Ammon's horn (tissue), 1 donor: ENCODE data around the gene ADSL.

Source experiments
- DNase-seq: peaks from one replicate; pipeline ENCODE4 v3.0.0-alpha.2; 2016; ENCODE audit warnings: low spot score

Gene ADSL

DNA sequence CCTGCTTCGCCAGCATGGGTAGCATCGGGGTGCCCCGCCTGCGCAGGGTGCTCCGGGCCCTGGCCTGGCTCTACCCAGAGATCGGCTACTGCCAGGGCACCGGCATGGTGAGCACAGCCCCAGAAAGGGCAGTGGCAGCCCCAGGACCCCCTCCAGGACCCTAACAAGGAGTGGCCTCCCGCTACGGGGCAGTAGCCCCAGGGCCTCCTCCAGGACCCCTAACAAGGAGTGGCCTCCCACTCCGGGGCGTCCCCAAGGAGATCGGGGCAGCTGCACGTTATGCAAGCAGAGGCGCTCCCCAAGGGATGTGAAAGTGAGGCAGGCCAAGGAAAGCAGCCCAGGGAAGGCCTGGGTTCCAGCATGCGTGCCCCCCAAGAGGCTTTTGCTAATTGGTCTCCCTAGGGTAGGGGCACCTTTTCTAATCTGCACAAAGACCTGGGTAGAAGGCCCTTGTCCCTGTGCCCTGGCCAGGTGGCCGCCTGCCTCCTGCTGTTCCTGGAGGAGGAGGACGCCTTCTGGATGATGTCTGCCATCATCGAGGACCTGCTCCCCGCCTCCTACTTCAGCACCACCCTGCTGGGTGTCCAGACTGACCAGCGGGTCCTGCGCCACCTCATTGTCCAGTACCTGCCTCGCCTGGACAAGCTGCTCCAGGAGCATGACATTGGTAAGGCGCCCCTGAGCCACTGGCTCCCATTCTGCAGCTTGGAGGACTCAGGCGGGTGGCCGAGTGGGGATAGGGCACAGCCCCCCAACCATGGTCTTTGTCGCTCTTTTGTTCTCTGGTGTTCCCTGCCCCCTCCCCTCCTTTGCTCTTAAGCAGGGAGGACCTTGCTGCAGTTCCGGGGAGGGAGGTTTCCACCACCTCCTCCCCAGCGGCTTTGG is 59.1 kb downstream of the ADSL start:
- no peak for DNase-seq

DNA sequence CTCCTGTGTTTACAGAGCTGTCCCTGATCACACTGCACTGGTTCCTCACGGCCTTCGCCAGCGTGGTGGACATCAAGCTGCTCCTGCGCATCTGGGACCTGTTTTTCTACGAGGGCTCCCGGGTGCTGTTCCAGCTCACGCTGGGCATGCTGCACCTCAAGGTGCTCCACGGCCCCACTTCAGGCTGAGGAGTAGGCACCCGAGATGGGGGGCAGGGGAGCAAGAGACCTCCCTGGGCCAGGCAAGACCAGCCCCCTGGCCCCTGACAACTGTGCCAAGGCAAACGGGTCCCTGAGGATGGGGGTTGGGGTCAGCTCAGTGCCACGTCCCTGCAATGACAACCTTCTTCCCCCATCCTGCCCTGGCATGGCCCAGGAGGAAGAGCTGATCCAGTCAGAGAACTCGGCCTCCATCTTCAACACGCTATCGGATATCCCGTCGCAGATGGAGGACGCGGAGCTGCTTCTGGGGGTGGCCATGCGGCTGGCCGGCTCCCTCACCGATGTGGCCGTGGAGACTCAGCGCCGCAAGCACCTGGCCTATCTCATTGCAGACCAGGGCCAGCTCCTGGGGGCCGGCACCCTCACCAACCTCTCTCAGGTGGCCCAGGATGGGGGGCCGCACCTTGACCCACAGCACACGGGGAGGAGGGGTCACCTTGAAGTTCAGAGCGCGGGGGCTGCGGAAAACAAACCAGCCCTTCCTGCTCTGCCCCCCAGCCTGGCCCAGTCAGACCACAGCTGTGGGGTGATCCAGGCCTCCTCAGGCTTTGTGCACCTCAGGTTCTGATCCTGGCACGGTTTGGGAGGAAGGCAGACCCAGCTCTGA is 60.0 kb downstream of the ADSL start:
- no peak for DNase-seq

DNA sequence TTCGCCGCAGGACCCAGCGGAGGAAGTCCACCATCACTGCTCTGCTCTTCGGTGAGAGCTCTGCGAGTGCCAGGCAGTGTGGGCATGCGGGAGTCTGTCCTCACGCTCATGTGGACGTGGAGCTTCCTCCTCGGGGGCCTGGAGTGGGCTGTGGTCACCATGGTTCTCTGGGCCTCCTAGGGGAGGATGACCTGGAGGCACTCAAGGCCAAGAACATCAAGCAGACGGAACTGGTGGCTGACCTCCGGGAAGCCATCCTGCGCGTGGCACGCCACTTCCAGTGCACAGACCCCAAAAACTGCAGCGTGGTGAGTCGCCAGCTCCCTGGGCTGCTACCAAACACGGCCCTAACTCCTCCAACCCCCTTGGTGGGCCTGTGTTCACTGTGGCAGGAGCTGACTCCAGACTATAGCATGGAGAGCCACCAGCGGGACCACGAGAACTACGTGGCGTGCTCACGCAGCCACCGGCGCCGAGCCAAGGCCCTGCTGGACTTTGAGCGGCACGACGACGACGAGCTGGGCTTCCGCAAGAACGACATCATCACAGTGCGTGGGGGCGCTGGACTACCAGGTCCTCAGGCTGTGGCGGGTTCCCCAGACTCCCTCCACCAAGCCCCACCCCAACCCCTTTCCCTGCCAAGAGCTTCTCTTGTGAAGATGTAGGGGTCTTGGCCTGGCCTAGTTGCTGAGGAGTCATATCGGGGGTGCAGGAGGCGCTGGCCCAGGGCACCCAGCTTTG is 60.9 kb downstream of the ADSL start:
- DNase-seq: no peak

DNA sequence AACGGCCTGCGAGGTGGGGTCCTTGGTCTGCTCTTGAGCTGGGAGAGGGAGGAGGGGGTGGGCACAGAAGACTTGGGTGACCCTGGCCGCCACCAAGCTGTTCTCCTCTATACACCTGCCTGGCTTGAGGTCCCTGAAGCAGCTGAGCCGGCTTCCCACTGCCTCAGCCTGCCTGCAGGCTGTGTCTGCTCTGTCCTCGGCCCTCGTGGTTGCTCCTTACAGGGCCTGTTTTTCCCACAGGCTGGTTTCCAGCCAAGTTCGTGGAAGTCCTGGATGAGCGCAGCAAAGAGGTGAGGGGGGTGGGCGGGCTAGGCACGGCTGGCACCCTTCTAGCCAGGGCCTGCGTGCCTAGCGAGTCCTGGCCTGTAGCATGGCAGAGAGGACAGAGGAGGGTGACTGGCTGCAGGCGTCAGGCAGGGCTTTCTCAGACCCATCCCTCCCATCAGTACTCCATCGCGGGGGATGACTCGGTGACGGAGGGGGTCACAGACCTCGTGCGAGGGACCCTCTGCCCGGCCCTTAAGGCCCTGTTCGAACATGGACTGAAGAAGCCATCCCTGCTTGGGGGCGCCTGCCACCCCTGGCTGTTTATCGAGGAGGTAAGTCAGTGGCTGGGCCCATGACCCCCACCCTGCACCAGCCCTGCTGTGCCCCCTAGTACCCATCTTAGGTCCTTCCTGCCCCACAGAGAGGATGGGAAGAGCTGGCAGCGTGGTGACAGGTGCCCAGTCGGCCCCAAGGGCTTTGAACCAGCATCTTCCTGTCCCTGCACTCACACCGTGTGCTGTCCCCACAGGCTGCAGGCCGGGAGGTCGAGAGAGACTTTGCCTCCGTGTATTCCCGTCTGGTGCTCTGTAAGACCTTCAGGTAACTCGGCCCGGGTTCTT is 61.8 kb downstream of the ADSL start:
- DNase-seq: no peak

DNA sequence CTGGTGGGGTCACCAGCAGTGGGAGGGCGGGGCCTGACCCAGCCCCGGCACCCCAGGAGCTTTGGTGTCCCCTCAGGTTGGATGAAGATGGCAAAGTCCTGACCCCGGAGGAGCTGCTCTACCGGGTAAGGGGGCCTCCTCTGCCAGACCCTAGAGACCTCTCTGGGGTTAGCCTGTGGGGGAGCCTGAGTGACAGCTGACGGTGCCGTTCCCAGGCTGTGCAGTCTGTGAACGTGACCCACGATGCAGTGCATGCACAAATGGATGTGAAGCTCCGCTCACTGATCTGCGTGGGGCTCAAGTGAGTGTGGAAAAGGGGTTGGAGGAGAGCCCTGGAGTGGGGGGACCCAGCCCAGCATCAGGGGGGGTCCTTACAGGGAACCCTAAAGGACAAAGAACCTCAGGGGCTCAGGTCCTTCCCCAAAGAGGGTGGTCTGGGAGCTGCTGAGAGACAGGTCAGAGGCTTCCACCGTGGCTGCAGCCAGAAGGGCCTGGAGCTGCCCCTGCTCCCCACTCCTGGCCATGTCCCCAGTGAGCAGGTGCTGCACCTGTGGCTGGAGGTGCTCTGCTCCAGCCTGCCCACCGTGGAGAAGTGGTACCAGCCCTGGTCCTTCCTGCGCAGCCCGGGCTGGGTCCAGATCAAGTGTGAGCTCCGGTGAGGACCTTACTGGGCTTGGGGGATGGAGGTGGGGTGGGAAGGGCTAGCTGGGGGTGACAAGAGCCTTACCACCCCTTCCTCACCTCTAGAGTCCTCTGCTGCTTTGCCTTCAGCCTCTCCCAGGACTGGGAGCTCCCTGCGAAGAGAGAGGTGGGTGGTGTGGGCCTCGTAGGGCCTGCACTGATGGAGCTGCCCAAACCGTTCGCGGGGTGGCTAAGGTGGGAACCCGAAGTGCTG is 62.7 kb downstream of the ADSL start:
- no peak for DNase-seq

DNA sequence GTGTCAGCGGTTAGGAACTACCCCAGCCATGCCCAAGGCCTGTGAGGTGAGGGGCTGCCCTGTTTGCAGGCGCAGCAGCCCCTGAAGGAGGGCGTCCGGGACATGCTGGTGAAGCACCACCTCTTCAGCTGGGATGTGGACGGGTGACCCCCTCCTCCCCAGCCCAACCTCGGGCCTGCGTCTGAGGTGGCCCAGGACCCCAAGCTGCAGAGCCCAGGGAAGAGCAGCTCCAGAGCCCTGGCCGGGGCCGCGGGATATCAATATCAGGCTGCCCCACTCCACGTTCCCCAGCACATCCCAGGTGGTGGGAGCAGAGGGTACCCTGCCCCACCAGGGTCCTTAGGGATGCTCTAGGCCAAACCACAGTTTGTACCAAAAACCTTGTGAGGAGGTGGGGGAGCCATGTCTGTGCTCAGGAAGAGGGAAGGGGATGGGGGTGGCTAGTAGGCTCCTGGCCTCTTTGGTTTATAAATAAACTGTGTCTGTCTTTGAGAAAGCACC is 63.4 kb downstream of the ADSL start:
- no peak for DNase-seq

DNA sequence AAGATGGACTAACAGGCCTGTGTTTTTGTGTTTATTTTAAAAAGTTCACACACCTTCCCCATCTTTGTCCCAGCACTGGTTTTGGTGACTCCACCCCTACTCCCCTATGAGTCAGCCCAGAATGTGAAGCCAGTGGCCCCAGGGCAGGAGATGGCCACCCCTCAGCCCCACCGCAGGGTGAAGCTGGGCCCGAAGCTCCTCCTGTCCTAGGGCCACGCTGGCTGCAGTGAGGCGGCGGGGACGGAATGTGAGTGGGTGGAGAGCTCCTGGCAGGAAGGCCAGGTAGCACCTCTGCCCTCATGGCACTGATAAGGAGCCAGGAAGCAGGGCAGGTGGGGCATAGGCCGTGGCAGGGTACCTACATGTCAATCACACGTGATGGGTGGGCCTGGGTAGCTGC is 64.0 kb downstream of the ADSL start:
- DNase-seq: no peak

DNA sequence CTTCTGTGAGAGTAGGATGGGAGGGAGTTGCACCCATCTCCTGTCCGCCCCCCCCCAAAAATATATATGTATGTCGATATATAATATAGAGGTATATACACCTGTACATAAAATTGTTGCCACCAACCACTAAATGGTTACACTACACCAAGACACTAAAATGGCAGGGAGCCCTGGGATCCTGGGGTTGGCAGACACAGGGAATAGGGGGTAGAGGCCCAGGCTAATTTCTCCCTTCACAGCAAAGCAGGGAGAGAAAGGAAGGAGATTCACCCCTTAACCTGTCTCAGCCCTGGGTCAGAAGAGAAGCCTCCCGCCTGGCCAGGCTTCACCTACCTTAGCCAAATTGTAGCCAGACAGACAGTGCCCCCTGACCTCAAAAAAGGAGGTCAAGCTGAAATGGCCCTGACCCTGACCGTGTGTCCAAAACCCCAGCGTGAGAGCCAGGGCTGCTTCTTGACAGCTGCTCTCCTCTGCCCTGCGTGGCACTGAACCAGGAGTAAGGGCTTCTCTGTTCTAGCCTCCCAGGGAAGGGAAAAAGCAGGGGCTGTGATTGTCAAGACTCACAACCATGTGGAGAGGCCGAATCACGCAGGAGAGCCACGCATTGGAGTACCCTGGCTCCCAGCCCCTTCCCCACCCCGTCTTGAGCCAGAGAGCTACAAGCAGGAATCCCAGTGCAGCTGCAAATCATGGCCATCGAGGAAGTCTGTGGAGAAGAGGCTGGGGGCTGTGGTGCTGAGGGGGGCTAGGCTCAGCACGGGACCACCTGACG is 64.6 kb downstream of the ADSL start:
- no peak for DNase-seq

DNA sequence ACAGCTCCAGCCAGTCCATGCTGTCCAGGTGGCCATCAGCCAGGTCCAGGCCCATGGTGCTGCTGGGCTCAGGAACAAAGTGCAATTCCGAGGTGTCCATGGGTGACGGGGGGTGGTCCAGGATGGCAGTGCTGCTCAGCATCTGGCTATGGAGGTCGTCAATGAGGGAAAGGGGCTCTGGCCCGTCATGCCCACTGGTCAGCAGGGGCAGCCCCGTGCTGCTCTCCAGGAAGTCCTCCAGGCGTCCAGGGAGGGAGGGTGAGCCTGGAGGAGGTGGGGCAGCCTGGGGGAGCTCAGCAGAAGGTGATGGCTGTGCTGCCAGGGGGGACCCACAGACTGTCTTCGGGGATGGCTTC is 65.2 kb downstream of the ADSL start:
- no peak for DNase-seq

DNA sequence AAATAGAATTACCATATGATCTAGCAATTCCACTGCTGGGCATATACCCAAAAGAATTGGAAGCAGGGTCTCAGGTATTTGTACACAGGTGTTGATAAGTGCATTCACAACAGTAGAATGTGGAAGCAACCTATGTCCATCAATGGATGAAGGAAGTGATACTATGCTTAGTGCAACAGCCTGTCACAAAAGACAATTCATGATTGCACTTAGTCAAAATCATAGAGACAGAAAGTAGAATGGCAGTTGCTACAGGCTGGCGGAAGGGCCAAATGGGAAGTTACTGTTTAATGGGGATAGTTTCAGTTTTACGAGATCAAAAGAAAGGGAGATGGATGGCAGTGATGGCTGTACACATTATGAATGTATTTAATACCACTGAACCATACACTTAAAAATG is 66.1 kb downstream of the ADSL start:
- DNase-seq: no peak

DNA sequence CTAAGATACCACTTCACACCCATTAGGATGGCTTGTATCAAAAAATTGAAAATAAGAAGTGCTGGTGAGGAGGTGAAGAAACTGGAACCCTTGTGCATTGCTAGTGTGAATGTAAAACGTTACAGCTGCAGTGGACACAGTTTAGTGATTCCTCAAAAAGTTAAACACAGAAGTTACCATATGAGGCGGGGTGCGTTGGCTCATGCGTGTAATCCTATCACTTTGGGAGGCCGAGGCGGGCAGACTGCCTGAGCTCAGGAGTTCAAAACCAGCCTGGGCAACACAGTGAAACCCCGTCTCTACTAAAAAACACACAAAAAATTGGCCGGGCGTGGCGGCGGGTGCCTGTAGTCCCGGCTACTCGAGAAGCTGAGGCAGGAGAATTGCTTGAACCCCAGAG is 67.6 kb downstream of the ADSL start:
- DNase-seq: no peak

DNA sequence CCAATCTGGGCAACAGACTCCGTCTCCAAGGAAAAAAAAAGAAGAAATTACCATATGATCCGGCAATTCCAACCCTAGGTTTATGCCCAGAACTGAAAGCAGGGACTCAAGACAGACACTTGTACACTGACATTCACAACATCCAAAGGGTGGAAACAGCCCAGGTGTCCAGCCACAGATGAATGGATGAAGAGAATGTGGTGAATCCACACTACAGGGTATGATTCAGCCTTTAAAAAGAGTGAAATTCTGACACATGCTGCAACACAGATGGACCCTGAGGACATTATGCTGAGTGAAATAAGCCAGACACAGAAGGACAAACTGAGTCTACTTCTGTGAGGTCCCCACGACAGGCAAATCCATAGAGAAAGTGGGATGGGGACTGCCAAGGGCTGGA is 68.0 kb downstream of the ADSL start:
- DNase-seq: no peak

DNA sequence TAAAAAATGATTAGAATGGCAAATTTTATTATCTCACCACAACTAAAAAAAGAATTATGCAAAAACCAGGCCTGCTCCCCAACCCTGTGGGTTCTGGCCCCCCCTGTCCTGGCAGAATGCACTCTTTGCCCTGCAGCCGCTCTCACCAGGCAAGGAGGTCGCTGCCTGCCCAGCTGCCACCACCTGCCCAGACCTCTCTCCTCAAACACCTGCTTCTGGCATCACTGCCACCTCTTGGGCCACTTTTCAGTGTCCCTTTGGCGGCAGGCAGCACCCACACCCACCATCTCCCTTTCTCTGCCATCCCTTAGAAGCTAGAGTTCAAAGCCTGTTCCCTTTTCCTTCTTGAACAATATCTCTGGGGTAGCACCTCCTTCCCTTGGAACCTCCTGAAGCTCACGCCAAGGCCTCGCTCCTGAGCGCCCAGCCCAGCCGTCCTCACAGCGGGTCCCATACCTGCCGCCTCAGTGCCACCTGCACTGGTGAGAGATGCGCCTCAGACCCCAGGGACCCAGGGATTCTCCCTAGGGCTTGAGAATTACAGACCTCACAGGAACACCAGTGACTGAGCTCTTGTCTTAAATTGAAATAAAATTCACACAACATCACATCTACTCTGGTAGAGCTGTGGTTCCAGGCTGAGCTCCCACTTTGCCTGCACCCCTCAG is 68.7 kb downstream of the ADSL start:
- DNase-seq: no peak

DNA sequence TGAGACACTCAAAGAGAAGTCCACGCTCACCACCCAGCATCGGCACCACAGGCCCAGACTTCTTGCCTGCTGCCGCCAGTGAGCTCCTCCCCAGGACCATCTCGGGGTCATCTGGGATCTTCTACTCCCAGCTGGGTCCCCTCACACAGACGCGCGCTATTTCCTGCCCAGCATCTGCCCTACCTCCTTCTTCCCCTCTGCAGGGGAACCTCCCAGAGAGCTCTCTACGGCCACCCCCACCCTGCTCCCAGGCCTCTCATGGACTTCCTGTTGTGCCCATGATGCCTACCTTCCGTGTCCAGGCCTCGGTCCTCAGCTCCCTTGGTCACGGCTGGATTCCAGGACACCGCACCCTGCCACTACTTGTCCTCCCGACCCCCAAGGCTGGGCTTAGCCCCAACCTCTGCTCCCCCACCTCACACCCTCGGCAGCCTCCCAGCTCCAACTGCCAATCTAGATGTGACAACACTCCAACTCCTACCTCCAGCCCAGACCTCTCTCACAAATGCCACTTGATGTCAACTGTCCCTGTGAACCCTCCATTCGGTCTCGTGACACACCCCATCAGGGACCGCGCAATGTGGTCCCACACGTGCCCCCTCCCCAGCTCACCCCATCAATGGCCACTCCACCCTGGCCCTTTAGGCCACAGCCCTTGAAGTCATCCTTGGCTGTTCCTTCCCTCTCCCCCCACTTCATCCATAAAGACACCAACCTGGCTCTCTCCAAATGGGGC is 69.4 kb downstream of the ADSL start:
- DNase-seq: no peak

DNA sequence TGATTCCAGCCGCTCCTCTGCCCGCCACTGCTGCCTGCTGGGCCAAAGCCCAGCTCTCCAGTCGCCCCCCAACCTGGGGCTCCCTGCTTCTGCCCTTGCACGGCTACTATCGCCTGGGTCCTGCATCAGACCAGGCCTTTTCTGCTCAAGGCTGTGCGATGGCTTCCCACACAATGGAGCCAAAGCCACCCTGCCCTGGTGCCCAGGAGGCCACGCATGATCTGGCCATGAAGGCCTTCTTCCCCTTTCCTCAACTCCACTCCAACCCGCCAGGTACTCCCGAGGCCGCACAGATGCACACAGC is 69.9 kb downstream of the ADSL start:
- DNase-seq: no peak

DNA sequence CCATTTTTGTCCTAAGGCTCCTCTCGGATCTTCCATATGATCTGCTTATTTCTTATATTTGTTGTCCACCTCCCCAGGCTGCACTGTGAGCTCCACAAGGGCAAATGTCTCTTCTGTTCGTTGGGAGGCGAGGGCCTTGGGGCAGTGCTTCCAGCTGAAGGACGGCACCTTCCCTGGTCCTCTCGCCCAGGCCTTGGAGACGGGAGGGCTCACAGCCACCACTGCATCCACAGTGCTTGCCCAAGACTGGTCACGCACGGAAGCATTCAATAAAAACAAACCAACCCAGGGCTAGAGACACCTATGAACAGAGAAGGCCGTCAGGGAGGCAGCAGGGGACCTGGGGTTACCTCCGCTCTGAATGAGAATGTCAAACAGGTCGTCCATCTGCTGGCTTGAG is 70.3 kb downstream of the ADSL start:
- DNase-seq: no peak

DNA sequence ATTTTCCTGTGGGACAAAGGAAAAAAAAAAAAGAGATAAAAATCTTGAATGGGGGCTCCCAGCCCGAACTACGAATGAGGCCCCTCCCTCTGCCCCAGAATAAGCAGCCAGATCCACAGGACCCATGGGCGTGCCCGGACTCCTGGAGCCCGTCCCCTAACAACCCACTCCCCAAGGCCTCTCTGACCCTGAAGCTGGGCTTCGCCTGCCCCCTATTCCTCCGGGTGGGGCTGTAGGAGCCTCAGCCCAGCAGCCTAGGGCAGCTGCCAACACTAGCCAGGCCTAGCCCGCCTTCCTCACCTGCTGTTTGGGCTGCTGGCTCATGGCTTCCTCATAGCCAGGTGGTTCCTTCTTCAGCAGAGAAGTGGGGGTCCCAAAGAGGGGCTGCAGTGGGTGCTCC is 70.7 kb downstream of the ADSL start:
- no peak for DNase-seq

DNA sequence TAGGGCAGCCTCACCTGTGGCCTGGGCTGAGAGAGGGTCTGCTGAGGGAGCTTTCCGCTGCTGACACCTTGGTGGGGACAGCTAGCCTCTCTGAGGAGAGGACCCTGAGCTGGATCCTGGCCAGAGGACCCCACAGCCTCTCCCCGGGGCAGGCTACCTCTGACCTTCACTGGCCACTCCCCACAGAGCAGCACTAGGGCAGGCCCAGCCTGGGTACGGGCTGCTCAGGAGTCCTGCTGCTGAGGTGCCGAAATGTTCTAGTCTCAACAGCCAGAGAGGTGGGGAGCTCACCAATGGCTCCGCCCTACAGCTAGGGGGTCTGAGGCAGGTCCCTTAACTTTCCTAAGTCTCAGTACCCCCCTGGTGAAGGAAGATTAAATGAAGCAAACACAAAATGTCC is 71.6 kb downstream of the ADSL start:
- DNase-seq: no peak
